ENCODE measurements around the gene NMNAT2.

NMNAT2 gene

DNA sequence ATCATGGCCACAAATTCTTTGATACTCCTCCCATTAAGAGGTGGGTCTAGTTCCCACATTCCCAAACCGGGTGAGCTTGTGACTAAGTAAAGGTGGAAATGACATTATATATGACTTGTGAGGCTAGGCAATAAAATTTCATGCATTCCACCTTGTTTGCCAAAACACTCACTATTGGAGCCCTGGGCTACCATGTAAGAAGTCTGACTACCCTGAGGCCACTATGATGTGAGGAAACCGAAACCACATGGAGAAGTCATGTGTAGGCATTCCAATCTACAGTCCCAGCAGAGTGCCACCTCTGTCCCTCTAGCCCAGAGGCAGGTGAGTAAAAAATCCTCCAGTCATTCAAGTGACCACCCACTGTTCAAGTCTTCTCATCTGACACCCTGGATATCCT is 36.2 kb upstream of the NMNAT2 start:
- no peaks in the 10 kb centered on the region for H3K27me3 ChIP-seq (ENCODE audit: low read depth, low read length)
- TF ChIP-seq, protein P1, sequence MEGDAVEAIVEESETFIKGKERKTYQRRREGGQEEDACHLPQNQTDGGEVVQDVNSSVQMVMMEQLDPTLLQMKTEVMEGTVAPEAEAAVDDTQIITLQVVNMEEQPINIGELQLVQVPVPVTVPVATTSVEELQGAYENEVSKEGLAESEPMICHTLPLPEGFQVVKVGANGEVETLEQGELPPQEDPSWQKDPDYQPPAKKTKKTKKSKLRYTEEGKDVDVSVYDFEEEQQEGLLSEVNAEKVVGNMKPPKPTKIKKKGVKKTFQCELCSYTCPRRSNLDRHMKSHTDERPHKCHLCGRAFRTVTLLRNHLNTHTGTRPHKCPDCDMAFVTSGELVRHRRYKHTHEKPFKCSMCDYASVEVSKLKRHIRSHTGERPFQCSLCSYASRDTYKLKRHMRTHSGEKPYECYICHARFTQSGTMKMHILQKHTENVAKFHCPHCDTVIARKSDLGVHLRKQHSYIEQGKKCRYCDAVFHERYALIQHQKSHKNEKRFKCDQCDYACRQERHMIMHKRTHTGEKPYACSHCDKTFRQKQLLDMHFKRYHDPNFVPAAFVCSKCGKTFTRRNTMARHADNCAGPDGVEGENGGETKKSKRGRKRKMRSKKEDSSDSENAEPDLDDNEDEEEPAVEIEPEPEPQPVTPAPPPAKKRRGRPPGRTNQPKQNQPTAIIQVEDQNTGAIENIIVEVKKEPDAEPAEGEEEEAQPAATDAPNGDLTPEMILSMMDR (IDR thresholded peaks at IDR 0.05; ENCODE audit: low read depth, low read length), result no peak
- TF ChIP-seq EZH2phosphoT487 (IDR thresholded peaks at IDR 0.05; ENCODE audit: low read depth), result no peak
- no peaks in the 10 kb centered on the region for H3K79me2 ChIP-seq (ENCODE audit: low read length)
- no peaks in the 10 kb centered on the region for H3K36me3 ChIP-seq (replicated peaks; ENCODE audit: low read depth, low read length)
- H3K4me1 ChIP-seq (ENCODE audit: low read length), result no peaks in the 10 kb centered on the region
- no peaks in the 10 kb centered on the region for H3K9me3 ChIP-seq (ENCODE audit: insufficient read depth, low read length)
- H3K4me3 ChIP-seq (ENCODE audit: low read length), result no peak overlapping the region
- no peak overlapping the region for H3K4me2 ChIP-seq (ENCODE audit: low read length)
- H3K27ac ChIP-seq (ENCODE audit: low read length), result no peak overlapping the region
- H2AFZ ChIP-seq (ENCODE audit: low read depth, low read length), result no peak overlapping the region
- H4K20me1 ChIP-seq (ENCODE audit: insufficient read depth, low read length), result no peaks in the 10 kb centered on the region
- H3K9ac ChIP-seq (ENCODE audit: low read length), result no peak overlapping the region

- Histone ChIP-seq H3K27ac (ENCODE audit: low read length) (no peak overlapping the region), H3K27me3 (ENCODE audit: low read depth, low read length) (no peaks in the 10 kb centered on the region), H2AFZ (ENCODE audit: low read depth, low read length) (no peak overlapping the region), H3K9me3 (ENCODE audit: insufficient read depth, low read length) (no peaks in the 10 kb centered on the region), H3K79me2 (ENCODE audit: low read length) (no peaks in the 10 kb centered on the region), H3K9ac (ENCODE audit: low read length) (no peak overlapping the region), H3K4me2 (ENCODE audit: low read length) (no peak overlapping the region), H3K4me1 (ENCODE audit: low read length) (no peaks in the 10 kb centered on the region), H4K20me1 (ENCODE audit: insufficient read depth, low read length) (no peaks in the 10 kb centered on the region), H3K36me3 (replicated peaks; ENCODE audit: low read depth, low read length) (no peaks in the 10 kb centered on the region), H3K4me3 (ENCODE audit: low read length) (no peak overlapping the region)
- TF ChIP-seq, protein P1 (IDR thresholded peaks at IDR 0.05; ENCODE audit: low read depth, low read length), result no peak
- no peak for TF ChIP-seq EZH2phosphoT487 (IDR thresholded peaks at IDR 0.05; ENCODE audit: low read depth)
These were observed 31.9 kb upstream of the NMNAT2 start for GRCh38 chr1:183450093-183450492.

GRCh38 chr1:183449223-183449770 is 31.1 kb upstream of the NMNAT2 start:
- Histone ChIP-seq H3K4me1 (ENCODE audit: low read length) (no peaks in the 10 kb centered on the region), H3K27me3 (ENCODE audit: low read depth, low read length) (no peaks in the 10 kb centered on the region), H3K4me3 (ENCODE audit: low read length) (no peak overlapping the region), H3K9ac (ENCODE audit: low read length) (no peak overlapping the region), H3K36me3 (replicated peaks; ENCODE audit: low read depth, low read length) (no peaks in the 10 kb centered on the region), H4K20me1 (ENCODE audit: insufficient read depth, low read length) (no peaks in the 10 kb centered on the region), H2AFZ (ENCODE audit: low read depth, low read length) (no peak overlapping the region), H3K27ac (ENCODE audit: low read length) (no peak overlapping the region), H3K9me3 (ENCODE audit: insufficient read depth, low read length) (no peaks in the 10 kb centered on the region), H3K79me2 (ENCODE audit: low read length) (no peaks in the 10 kb centered on the region), H3K4me2 (ENCODE audit: low read length) (no peak overlapping the region)
- no peak for TF ChIP-seq EZH2phosphoT487 (IDR thresholded peaks at IDR 0.05; ENCODE audit: low read depth)
- TF ChIP-seq, protein P1 (IDR thresholded peaks at IDR 0.05; ENCODE audit: low read depth, low read length), result no peak

GRCh38 chr1:183444243-183444642 is 26.1 kb upstream of the NMNAT2 start:
- Histone ChIP-seq H3K27me3 (ENCODE audit: low read depth, low read length) (peaks cover 11% of the 10 kb centered on the region; the same call in 1 of the 2 replicates), H3K4me2 (ENCODE audit: low read length) (no peak overlapping the region), H3K36me3 (replicated peaks; ENCODE audit: low read depth, low read length) (no peaks in the 10 kb centered on the region), H3K4me1 (ENCODE audit: low read length) (no peaks in the 10 kb centered on the region), H3K27ac (ENCODE audit: low read length) (no peak overlapping the region), H3K9ac (ENCODE audit: low read length) (no peak overlapping the region), H4K20me1 (ENCODE audit: insufficient read depth, low read length) (no peaks in the 10 kb centered on the region), H3K4me3 (ENCODE audit: low read length) (no peak overlapping the region), H3K79me2 (ENCODE audit: low read length) (no peaks in the 10 kb centered on the region), H2AFZ (ENCODE audit: low read depth, low read length) (no peak overlapping the region), H3K9me3 (ENCODE audit: insufficient read depth, low read length) (no peaks in the 10 kb centered on the region)
- TF ChIP-seq EZH2phosphoT487 (IDR thresholded peaks at IDR 0.05; ENCODE audit: low read depth), result no peak
- TF ChIP-seq, protein P1 (IDR thresholded peaks at IDR 0.05; ENCODE audit: low read depth, low read length), result no peak

Measured in OCI-LY3 (cell line).